Measurements from ENCODE around the gene JPH2.

JPH2 gene

DNA sequence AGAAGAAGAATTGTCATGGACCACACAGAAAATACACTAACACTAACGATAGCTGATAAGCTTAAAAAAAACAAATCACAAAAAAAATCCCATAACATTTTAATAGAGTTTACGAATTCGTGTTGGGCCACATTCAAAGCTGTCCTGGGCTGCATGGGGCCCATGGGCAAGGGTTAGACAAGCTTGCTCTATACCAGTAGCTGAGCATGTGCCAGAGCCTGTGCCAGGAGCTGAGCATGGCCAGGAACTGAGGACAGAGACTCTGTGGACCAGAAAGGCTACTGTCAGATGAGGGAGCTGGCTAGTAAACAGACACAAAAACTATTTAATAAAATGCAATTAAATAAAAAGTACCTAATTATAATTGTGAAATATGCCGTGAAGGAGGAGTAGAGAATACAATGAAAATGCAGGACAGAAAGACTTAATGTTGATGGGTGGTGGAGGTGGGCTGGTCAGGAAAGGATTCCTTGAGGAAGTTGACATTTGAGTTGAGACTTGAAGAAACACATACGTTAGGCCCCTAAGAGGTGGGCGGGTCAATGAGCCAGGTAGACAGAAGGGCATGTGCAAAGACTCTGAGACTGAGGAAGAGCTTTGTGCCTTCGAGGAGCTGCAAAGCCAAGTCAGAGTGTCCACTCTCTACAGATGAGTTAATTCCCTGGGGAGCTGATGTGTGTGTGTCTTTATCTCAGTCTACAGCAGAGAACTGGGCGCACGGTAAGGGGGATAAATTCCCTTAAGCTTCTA lies 66.1 kb downstream of the JPH2 start:
- no peak for DNase-seq

DNA sequence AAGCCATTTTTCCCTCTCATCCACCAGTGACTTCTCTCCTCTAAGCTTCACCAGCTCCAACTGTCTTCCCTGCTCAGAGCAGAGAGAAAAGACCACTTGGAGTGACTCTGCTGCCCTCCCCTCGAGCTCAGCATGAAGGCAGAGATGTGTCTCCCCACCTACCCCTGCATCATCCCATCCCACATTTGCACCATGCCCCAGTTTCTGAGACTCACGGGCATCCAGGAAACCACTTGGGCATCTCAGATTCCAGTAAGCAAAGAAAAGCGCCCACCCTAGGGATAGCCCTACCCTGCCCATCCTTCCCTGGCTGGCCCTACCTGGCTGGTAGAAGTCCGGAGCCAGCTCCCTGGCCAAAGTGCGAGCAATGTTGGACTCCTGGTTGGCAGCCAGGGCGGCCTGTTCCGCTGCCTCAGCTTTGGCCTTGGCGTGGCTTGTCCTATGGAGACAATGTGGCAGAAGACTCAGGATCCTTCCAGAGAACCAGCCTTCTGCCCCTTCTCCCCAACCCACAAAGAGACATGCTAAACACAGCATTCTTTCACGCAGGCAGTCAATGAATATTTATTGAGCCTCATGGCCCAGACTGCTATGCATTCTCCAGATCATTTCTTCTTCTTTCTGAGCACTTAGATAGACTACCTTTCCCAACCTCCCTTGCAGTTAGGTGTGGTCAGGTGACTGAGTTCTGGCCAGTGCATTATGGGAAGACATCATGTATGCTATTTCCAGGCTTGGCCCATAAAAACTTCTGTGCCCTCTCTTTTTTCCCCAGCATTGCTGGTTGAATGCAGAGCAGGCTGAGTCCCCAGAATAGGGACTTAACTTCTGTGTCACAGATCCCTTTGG lies 68.6 kb downstream of the JPH2 start:
- no peak for DNase-seq

DNA sequence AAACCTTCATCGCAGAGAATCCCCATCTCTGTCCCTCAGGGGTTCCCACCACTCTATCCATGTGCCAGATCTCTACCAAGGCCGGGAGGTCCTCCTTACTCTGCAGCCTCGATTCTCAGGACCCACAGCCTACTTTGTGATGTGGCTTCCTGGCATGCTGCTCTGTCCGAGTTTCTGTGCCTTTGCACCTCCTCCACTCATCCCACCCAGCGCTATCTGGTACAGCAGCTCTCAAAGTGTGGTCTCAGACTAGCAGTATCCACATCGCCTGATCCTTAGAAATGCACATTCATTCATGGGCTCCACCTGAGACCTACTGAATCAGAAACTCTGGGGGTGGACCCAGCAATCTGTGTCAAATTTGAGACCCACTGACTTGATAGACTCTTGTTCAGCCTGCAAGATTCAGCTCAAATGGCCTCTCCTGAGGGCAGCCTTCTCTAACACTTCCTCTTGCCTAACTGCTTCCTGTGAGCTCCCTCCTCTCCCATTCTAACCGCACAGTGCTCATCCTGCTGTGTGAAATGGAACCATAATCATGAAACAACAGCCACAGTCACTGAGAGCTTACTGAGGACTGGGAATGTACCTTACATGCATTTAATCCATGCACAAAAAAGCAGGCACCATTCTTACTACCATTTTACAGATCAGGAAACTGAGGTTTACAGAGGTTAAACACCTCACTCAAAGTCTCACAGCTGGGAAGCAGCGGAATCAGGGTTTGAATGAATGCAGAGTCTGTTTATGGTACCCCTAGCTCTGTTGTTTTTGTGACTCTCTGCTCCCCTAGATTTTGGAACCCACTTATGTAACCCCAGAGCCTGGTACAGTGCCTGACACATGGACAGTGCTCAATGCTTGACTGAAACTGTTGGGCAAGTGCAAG lies 69.4 kb downstream of the JPH2 start:
- DNase-seq = no peak

DNA sequence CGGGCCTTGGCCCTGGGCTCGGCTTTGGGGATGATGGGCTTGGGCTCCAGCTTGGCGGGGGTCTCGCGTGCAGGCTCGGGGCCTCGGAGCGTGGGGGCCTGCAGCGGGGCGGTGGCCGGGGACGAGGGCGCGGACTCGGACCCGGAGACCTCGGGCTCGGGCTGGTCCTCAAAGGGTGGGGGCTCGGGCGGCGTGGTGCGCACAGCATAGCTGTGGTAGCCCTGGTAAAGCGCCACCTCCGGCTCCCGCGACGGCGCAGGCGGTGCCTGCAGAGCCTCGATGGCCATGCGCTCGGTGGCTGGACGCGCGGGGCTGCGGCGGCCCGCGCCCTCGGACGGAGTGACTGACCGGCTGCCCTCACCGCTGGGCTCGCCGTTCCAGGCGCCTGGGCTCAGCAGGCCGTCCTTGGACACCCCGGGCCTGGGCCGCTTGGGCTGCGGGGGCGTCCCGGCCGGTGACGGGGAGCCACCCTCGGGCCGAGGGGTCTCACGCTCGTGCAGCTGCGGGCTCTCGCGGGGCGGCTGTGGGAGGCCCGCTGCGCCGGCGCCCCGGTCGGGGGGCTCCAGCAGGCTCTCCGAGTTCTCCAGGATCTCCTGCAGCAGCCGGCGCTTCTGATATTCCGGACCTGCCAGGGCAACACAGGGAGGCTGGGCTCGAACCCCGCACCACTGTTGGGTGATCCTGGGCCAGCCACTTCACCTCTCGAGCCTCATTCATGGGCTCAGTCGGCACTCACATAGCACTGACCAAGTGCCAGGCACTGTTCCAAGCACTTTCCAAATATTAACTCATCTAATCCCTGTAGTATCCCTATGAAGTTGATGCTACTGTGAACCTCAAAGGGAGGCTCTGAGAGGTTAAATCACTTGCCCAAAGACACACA lies 71.0 kb downstream of the JPH2 start:
- no peak for DNase-seq

DNA sequence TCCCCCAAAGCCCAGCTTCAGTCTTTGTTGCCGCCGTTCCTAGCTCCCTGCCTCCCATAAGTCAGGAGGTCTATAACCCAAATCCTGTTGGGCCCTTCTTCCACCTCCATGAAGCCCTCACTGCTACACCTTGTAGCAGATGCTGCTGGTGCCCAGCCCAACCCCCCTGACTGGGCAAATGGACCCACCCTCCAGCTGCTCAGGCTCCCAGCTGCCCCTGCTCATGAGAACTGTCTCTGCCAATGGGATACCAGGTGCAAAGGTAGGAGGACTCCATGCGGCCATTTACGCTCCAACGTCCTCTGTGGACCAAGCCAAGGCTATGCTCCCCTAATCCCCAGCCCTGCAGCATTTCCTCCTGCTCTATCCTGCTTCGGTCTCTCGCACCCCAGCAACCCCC lies 71.8 kb downstream of the JPH2 start:
- DNase-seq = no peak

DNA sequence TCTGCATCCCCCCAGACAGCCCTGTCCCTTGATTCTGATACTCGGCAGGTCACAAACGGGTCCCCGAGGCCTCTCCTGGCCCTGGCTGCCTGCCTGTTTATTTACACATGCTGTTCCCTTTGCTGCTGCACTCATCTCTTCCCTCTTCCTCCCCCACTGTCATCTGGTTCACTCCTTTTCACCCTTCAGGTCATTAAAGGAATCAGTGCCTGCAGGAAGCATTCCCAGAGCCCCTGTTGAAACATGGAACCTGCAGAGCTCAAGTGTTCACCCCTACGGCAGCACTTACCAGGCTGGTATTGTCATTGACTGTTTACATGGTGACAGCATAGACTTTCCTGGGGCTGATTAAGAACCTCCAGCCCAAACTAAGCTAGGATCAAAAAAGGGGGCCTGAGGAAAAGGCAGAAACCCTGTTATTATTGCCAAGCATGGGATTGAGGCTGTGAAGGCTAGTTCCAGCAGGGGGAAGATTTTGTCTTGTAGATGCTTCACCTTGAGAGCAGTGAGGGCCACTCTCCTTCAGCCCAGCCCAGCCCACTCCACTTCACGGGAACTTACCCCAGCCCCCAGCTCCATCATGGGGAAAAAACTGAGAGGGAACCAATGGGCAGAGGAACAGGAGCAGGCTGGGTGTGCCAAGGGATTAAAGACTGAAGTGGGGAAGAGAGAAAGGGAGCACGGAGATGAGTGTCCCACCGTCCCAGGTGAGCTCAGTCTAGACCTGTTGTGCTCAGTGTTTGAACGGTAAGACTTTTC lies 73.2 kb downstream of the JPH2 start:
- DNase-seq = no peak

DNA sequence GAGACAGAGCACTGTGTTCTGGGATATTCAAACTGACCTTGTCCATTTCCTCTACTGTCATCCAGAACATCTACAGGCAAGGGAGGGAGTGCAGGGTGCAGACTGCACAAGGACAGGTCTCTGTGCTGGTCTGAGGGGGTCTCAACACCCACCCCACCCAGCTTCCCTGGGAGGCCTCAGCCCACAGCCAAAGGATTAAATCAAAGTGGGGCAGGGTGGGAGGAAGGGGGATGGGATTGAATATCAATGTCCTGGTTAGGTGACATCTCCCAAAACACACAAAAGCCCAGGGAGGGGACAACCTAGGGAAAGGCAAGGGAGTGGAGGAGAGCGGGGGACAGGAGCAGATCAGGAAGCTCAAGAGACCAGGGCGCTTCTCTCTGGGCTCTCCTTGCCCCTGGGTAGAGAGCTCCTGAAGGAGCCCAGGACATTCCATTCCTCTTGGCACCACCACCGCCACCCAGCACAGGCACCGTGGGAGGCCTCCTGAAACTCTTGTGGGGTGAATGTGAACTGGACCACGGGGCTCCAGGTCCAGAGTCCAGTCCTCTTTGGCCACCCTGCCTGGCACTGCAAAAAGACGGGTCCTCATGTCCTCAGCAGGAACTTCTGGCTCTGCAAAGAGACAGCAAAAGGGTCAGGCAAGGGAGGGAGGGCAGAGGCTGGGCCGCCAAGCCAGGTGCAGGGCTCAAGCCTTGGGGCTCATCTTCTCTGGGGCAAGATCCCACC lies 73.9 kb downstream of the JPH2 start:
- DNase-seq = no peak

DNA sequence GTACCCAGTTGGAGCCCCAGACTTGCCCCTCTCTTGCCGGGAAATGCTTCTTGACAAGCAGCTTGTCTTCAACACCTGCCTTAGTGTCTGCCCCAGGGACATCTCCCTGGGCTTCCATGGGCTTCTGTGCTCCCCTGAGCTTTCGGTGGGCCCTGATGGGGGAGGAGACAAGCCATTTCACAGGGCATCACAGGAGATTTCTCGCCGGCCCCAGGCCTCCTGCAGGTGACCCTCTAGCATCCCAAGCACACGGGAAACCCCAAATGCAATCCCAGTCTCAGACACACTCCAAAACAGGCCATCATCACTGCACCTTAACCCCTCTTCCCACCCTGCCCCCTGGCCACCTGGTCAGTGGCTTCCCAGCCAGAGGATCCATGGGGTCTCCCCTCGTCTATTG lies 74.5 kb downstream of the JPH2 start:
- no peak for DNase-seq

DNA sequence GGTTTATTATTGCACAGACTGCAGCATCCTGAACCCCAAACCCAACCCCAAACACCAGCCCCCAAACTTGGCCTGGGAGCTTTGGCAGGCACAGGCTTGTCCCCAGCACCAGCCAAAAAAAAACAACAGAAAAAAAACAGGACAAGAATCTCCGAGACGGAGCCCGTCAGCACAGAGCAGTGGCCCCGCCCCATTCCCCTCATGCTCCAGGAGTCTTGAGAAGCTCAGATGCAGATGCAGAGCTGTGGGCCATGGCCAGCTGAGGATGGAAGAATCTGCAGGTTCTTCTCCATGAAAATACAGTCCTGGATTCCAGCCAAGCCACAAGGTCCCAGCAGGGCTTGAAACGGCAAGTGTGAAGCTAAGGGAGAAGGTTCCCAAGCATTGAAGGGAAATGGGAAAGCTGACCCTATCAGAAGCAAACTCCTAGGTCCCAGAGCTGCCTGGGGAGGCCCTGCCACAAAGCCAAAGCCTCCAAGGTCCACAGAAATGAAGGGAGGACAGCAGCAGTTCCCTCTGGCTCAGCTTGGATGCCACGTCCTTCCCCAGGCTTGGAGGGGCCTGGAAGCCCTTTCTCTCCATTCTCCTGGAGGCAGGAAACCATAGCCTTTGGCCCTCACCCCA lies 75.2 kb downstream of the JPH2 start:
- DNase-seq = no peak

DNA sequence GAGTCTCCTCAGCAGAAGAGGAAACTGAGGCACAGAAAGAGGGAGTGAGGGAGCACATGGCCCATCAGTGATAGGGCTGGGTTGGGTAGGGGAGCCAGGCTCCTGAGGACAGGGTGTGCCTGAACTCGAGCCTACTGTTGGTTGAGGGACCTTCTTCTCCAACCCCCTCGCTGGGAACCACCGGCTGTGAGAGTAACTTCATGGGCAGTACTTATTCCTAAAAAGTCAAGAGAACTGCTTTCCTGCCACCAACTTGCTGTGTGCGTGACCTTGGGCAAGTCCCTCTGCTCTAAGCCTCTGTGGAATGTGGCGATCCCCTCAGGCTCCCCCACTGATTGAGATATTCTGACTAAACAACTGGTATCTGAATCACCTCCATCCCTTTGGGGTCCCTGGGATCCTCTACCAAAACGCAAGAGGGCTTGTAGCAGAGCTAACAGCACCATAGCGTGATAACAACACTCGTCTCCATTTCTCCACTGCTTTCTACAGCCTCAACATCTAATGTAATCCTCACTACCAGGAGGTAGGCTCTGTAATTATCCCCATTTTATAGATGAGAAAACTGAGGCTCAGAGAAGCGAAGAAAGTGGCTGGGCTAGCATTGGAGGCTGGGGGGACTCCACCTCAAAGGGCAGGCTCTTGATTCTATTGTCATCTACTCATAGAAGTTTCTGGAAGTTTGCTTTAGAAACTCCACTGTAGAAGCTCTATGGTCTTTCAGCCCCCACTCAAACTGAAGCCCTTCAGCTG lies 76.0 kb downstream of the JPH2 start:
- DNase-seq = no peak

DNA sequence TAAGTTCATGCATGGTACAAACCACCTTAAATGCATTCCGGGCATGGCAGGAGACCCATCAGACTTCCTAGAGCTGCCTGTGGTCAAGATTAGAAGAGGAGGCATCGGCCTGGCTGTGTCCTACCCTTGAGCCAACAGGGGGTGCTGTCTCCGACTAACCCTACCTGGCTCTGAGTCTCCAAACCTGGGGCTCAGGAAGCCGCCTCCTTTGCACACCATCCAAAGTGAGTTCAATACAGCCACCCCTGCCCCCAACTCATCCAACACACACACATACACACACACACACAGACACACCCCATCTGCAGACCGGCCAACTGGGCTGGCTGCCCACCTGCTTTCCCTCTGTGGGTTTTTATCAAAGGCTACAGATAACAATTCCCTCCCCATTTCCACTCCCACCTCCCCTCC lies 77.0 kb downstream of the JPH2 start:
- DNase-seq = no peak

DNA sequence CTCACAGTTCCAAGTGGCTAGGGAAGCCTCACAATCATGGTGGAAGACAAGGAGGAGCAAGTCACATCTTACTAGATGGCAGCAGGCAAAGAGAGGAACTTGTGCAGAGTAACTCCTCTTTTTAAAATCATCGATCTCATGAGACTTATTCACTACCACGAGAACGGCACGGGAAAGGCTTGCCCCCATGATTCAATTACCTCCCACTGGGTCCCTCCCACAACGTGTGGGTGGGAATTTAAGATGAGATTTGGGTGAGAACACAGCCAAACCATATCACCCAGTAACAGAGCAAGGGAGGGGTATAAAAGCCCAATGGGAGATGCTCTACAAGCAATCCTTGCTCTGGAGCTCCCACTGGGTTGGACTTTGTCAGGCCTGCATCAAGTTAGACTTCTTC lies 80.4 kb downstream of the JPH2 start:
- DNase-seq = no peak

DNA sequence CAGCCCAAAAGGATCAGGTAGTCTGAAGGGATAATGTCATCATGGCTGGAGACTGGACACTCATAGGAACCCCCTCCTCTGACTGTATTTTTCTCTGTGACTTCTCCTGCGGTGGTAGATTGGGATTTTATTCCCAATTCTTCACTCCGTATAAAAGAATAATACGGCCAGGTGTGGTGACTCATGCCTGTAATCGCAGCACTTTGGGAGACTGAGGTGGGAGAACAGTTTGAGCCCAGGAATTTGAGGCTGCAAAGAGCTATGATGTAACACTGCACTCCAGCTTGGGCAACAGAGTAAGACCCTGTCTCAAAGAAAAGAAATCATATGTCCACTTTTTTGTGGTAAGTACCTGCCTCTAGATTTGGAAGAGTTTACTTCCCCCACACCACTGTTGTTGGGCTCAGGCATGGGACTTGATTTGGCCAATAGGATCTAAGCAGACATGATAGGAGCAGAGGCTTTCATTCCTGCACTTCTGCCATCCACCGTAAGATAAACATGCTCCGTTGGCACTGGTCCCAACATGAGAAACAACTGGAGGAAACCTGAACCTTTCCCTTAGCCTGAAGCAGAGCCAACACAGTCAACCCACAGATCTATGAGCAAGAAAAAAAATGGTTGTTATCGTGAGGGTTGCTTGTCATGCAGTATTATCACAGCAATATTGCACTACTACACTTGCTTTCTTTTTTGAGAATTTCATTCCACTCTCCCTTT lies 82.0 kb downstream of the JPH2 start:
- DNase-seq = peak; percentile 6

DNA sequence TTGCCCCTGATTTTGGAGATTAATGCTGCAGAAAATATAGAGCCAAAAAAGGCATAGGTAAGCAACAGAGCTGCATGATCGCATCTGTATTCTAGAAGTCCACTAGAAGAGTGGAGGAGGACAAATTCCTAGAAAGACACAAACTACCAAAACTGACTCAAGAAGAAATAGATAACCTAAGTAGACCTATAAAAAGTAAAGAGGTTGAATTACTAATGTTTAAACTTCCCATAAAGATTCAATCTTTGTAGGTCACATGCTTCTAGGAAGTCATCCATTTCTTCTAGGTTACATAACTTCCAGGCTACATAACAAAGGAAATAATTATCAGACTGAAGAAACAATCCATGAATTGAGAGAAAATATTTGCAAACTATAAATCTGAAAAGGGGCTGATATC lies 84.4 kb downstream of the JPH2 start:
- no peak for DNase-seq

DNA sequence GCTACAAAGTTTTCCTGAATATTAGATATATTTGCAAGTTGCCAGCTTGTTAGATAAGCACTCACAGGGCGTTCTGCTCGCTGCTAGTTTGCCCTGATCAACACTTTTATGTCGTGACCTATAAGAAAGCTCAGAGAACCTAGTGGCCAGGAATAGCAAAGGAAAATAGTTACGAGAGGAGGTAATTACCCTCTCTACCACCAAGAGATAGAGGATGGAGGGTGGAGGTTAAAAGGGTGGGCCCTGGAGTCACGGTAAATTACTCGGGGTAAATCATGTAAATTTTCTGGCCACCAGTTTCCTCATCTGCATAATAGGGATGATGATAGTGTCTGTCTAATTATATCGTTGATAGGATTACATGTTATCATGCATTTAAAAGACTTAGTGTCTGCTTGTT lies 87.2 kb downstream of the JPH2 start:
- no peak for DNase-seq

DNA sequence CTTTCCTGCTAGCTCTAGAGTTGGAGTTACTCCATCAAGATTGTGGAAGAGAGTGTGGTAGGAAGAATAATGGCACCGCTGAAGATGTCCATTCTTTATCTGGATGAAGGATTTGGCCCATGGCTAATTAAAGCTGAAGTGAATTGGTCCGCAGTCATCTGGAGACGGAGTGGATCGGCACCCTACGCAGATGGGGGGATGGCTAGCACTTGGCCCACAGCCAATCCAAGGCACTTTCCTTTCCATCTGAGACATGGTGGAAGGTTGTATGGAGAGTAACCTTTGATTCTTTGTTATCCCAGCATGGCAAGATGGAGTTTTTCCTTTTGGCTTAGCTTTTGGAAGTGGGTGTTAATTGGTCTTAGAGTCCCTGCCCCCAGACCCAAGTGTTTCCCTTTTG lies 88.3 kb downstream of the JPH2 start:
- DNase-seq = no peak

DNA sequence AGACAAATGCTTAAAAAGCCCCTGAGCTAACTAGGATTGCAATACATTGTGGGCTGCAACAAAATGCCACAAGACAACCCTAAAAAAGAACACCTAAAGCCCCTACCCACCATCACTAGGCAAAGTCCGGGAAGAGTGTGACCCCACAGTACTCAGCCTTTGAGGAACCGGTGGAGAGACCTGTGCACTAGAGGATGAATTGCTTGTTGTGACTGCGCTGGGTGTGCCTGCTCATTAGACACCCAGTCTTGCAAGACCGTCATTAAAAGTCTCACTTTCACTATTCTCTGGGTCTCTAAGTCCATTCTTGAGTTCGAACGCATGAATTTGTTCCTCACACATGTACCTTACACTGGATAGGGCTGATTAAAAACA lies 88.7 kb downstream of the JPH2 start:
- no peak for DNase-seq

DNA sequence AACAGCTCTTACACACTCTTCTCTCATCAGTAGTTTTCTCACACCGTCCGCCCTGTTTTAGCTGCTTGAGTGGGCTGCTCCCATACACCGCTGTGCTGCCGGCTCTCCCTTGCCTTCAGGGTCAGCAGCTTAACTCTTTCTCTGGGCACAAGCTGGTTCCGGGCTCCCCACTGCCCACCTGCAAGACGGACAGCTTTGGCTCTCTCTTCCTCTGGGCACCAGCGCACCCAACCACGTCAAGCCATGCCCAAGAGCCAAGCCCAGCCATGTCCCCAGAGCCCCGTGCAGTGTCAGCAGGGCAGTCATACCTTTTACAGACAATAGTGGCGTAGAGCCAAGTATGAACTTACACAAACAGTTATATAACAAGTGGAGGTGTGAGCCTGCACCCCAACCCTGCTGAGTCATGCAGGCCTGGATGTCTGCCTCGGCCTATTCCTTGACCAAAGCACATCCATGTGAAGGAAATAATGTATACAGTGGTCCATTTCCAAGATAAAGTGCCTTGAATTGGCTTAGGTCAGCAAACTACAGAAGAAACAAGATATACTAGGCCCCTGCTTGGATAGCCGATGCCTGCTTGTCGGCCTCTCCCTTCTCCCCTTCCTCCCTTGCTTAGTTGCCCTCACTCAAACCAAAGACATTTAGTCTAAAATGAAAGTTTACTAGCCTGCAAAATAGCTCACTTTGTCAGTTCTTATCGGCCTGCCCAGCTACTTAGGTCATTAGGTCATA lies 89.3 kb downstream of the JPH2 start:
- DNase-seq = peak; percentile 10
